Fibroblast of the aortic adventitia (primary cell): ENCODE data around the gene RNF213. TPM values are rescaled to one million over a fixed set of nuclear protein-coding genes. Genes with fewer than 3 reads are reported as not detected.
A peak's percentile ranks its signal among the peaks of the same experiment; 100 is the strongest.

Experiments
- DNase-seq: peaks from one replicate; pipeline ENCODE4 v3.0.0-alpha.2; 2010; ENCODE audit warnings: low read depth
- H3K4me3 ChIP-seq: 2 replicates; pipeline ENCODE4 v1.5.1; 2011; ENCODE audit warnings: low read depth, mild to moderate bottlenecking, control low read depth, low read length, moderate library complexity
- CTCF ChIP-seq: IDR thresholded peaks from 2 replicates; pipeline ENCODE4 v1.5.1; 2011; ENCODE audit warnings: mild to moderate bottlenecking, low read length, control low read depth, inconsistent platforms; ENCODE audit not compliant: insufficient read depth
- total RNA-seq: library from RNA; depleted of rRNA; stranded (reverse); fragments of >200 nt; gene quantifications from 2 replicates; pipeline ENCODE4 v1.2.3, GENCODE V29; 2012; ENCODE audit warnings: low replicate concordance

RNF213 gene
- total RNA-seq, 1 donor: 143 TPM

GRCh38 chr17:80263253-80264204, 2.9 kb downstream of the RNF213 start:
- DNase-seq: peak; percentile 92
- peak overlapping the region; percentile 81 for H3K4me3 ChIP-seq
- TF ChIP-seq CTCF: peak; percentile 1

GRCh38 chr17:80264205-80265075, 3.8 kb downstream of the RNF213 start:
- no peak for DNase-seq
- no peak for TF ChIP-seq CTCF
- peak overlapping the region; percentile 81 for H3K4me3 ChIP-seq

GRCh38 chr17:80265205-80266068, 4.8 kb downstream of the RNF213 start:
- DNase-seq: no peak
- no peak for TF ChIP-seq CTCF
- no peak overlapping the region for H3K4me3 ChIP-seq

- H3K4me3 ChIP-seq: no peak overlapping the region
- TF ChIP-seq CTCF: no peak
- DNase-seq: no peak
Observed at GRCh38 chr17:80267391-80267790, 6.7 kb downstream of the RNF213 start.

GRCh38 chr17:80268427-80268826, 7.8 kb downstream of the RNF213 start:
- no peak for TF ChIP-seq CTCF
- no peak overlapping the region for H3K4me3 ChIP-seq
- no peak for DNase-seq

- no peak overlapping the region for H3K4me3 ChIP-seq
- TF ChIP-seq CTCF: no peak
Observed at GRCh38 chr17:80269405-80269807, 8.8 kb downstream of the RNF213 start.

More at GRCh38 chr17:80269405-80269807, 8.8 kb downstream of the RNF213 start:
- no peak for DNase-seq
